ENCODE results near the gene SLC12A7.

DNA sequence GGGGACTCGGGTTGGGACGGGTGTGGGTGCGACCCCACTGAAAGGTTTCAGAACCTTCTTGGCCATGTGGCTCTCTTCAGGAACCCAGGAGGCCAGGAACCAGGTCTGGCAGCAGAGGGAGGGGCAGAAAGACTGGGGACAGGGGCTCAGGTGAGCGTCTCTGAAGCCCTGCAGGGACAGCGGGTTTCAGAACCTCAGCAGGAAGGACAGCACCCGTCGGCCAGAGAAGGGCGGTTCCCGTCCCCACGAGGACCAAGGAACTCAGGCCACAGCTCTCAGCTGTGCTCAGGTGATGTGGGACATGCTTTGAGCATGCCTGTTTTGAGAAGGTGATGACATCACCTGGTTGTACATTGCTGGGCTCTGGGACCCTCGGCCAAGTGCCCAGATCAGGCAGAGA is 25.7 kb downstream of the SLC12A7 start:
- TF ChIP-seq, protein P1, sequence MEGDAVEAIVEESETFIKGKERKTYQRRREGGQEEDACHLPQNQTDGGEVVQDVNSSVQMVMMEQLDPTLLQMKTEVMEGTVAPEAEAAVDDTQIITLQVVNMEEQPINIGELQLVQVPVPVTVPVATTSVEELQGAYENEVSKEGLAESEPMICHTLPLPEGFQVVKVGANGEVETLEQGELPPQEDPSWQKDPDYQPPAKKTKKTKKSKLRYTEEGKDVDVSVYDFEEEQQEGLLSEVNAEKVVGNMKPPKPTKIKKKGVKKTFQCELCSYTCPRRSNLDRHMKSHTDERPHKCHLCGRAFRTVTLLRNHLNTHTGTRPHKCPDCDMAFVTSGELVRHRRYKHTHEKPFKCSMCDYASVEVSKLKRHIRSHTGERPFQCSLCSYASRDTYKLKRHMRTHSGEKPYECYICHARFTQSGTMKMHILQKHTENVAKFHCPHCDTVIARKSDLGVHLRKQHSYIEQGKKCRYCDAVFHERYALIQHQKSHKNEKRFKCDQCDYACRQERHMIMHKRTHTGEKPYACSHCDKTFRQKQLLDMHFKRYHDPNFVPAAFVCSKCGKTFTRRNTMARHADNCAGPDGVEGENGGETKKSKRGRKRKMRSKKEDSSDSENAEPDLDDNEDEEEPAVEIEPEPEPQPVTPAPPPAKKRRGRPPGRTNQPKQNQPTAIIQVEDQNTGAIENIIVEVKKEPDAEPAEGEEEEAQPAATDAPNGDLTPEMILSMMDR (conservative IDR thresholded peaks at IDR 0.05; ENCODE audit: low read length) = no peak
- no peak for TF ChIP-seq EZH2phosphoT487 (IDR thresholded peaks at IDR 0.05; ENCODE audit: borderline replicate concordance, low read depth, low read length)
